Liver (tissue), 9 donors: Measurements from ENCODE around the gene TSC1. TPM values are rescaled to one million over a fixed set of nuclear protein-coding genes. Genes with fewer than 3 reads are reported as not detected.

Source experiments
- DNase-seq: peaks from one replicate; pipeline ENCODE4 v3.0.0-alpha.2; 2017; ENCODE audit warnings: low spot score
- H3K27ac ChIP-seq, 2 donors: one replicate each; pipeline ENCODE4 v1.7.0; 2013; ENCODE audit warnings: inconsistent platforms in 2 of 2, low read length in 2 of 2, control low read depth in 1 of 2, low read depth in 1 of 2, mild to moderate bottlenecking in 1 of 2
- H3K27me3 ChIP-seq, 4 donors: one replicate each; pipeline versions ENCODE4 v1.6.1 to v1.7.0; 2013; ENCODE audit warnings: low read length in 3 of 4, inconsistent platforms in 1 of 4, mild to moderate bottlenecking in 1 of 4, moderate library complexity in 1 of 4; ENCODE audit not compliant: control insufficient read depth in 4 of 4, insufficient read depth in 4 of 4
- H3K36me3 ChIP-seq, 4 donors: one replicate each; pipeline versions ENCODE4 v1.6.1 to v1.7.0; 2013; ENCODE audit warnings: low read length in 3 of 4, mild to moderate bottlenecking in 3 of 4, low read depth in 1 of 4, moderate library complexity in 1 of 4; ENCODE audit not compliant: control insufficient read depth in 4 of 4, insufficient read depth in 3 of 4
- H3K4me1 ChIP-seq, 4 donors: one replicate each; pipeline versions ENCODE4 v1.6.1 to v1.7.0; 2013; ENCODE audit warnings: low read length in 3 of 4, mild to moderate bottlenecking in 3 of 4, moderate library complexity in 1 of 4; ENCODE audit not compliant: control insufficient read depth in 4 of 4, insufficient read depth in 4 of 4
- H3K4me3 ChIP-seq, 3 donors: one replicate each; pipeline versions ENCODE4 v1.6.1 to v1.7.0; 2013; ENCODE audit warnings: low read length in 3 of 3, control low read depth in 1 of 3, low read depth in 1 of 3, mild to moderate bottlenecking in 1 of 3
- H3K9ac ChIP-seq, 2 donors: one replicate each; pipeline ENCODE4 v1.7.0; 2013; ENCODE audit warnings: low read length in 2 of 2, mild to moderate bottlenecking in 2 of 2, moderate library complexity in 2 of 2, control low read depth in 1 of 2, low read depth in 1 of 2
- H3K9me3 ChIP-seq, 4 donors: one replicate each; pipeline versions ENCODE4 v1.6.1 to v1.7.0; 2013; ENCODE audit warnings: low read length in 3 of 4; ENCODE audit not compliant: control insufficient read depth in 4 of 4
- CTCF ChIP-seq: fragments of 150-350 bp; IDR thresholded peaks from 2 replicates; pipeline ENCODE4 v1.5.1; 2017; ENCODE audit warnings: improper control_type of control experiment, low read depth, low read length; ENCODE audit not compliant: missing input control
- FOXA1 ChIP-seq: IDR thresholded peaks from 2 replicates; pipeline ENCODE4 v1.6.1; 2016; ENCODE audit warnings: antibody characterized with exemption
- FOXA2 ChIP-seq: IDR thresholded peaks from 2 replicates; pipeline ENCODE4 v1.6.1; 2016; ENCODE audit warnings: antibody characterized with exemption
- GABPA ChIP-seq, 2 donors: IDR thresholded peaks in 1 of 2; conservative IDR thresholded peaks in 1 of 2; 2 replicates each; pipeline ENCODE4 v1.6.1; 2016; ENCODE audit warnings: antibody characterized with exemption in 2 of 2, mild to moderate bottlenecking in 1 of 2, moderate library complexity in 1 of 2
- RAD21 ChIP-seq, 2 donors: IDR thresholded peaks; 2 replicates each; pipeline ENCODE4 v1.6.1; 2016; ENCODE audit warnings: antibody characterized with exemption in 2 of 2, mild to moderate bottlenecking in 2 of 2
- REST ChIP-seq: IDR thresholded peaks from 2 replicates; pipeline ENCODE4 v1.6.1; 2016; ENCODE audit warnings: antibody characterized with exemption, mild to moderate bottlenecking
- RXRA ChIP-seq, 2 donors: IDR thresholded peaks; 2 replicates each; pipeline ENCODE4 v1.6.1; 2017 to 2018; ENCODE audit warnings: antibody characterized with exemption in 2 of 2, mild to moderate bottlenecking in 1 of 2
- SP1 ChIP-seq: IDR thresholded peaks from 2 replicates; pipeline ENCODE4 v1.6.1; 2018; ENCODE audit warnings: antibody characterized with exemption, mild to moderate bottlenecking
- TAF1 ChIP-seq: conservative IDR thresholded peaks from 2 replicates; pipeline ENCODE4 v1.6.1; 2016; ENCODE audit warnings: antibody characterized with exemption, mild to moderate bottlenecking
- YY1 ChIP-seq: IDR thresholded peaks from 2 replicates; pipeline ENCODE4 v1.6.1; 2016; ENCODE audit warnings: antibody characterized with exemption, mild to moderate bottlenecking
- WGBS: extraction: QIAGEN DNeasy Blood & Tissue Kit; methylation state at CpG from one replicate; pipeline ENCODE4 v1.1.7; 2013; 5-methylcytosine and 5-hydroxymethylcytosine counted together
- polyA plus RNA-seq, 2 donors: library from polyadenylated mRNA; stranded (reverse) in 1 of 2; unstranded in 1 of 2; fragments of 200-250 nt in 1 of 2; fragments of >200 nt in 1 of 2; fragmentation: Nextera tagmentation in 1 of 2; extraction: Ambion mirVana in 1 of 2; gene quantifications; one replicate each; pipeline versions ENCODE4 v1.2.1 to v1.2.3, GENCODE V29; 2013 to 2015
- total RNA-seq, 2 donors: library from RNA; depleted of rRNA; stranded (reverse); fragments of >200 nt; gene quantifications; one replicate each; pipeline ENCODE4 v1.2.3, GENCODE V29; 2014
- TF ChIP-seq, protein P1 (sequence below): IDR thresholded peaks from 2 replicates; pipeline ENCODE4 v1.6.1; 2016; ENCODE audit warnings: antibody characterized with exemption
- donor health status: healthy.
- donor health status: healthy.
- donor health status: healthy.
- donor health status: healthy.
- donor health status: healthy.

Gene TSC1
- total and polyA plus RNA-seq, 4 donors = 4.6 to 33.5 (median 15.6) TPM

- Histone ChIP-seq H3K4me1 (peaks cover 0 to 13% (median 2%) of the 10 kb centered on the region in 4 donors), H3K36me3 (no peaks in the 10 kb centered on the region), H3K9ac (peak within 1 kb of the TSS; percentile 50 to 68), H3K27ac (peak within 1 kb of the TSS; percentile 36 to 39), H3K27me3 (no peaks in the 10 kb centered on the region), H3K4me3 (peak within 1 kb of the TSS; percentile 78 to 88 (median 85)), H3K9me3 (no peaks in the 10 kb centered on the region)
- TF ChIP-seq RAD21 (IDR thresholded peaks at IDR 0.05) = no peak
- TF ChIP-seq GABPA (IDR thresholded peaks at IDR 0.05 in 1 of 2, conservative IDR thresholded peaks at IDR 0.05 in 1 of 2) = no peak
- WGBS = 19% methylated on average over 42 of the region's 42 CpGs
- peak; percentile 59 for DNase-seq
Observed at GRCh38 chr9:132878695-132879456, 65.5 kb downstream of the TSC1 start, which contains the start of gene SPACA9. Gene SPACA9, plus strand, starts transcription at chr9:132878898. Its CDS starts 5,050 bp downstream, at chr9:132883948.

GRCh38 chr9:132877824-132878694 is 66.4 kb downstream of the TSC1 start, which contains the start of gene AK8:
Gene AK8, minus strand, starts transcription at chr9:132878284. Its CDS starts 29 bp downstream, at chr9:132878255.
- H3K4me3 ChIP-seq = peak within 1 kb of the TSS; percentile 78 to 88 (median 85)
- WGBS = 2% methylated on average over 89 of the region's 89 CpGs
- H3K27ac ChIP-seq = peak within 1 kb of the TSS; percentile 36 to 39
- H3K9ac ChIP-seq = peak within 1 kb of the TSS; percentile 50 to 68
- peak; percentile 83 for DNase-seq
- no peak for TF ChIP-seq SP1
- no peak for TF ChIP-seq FOXA2
- TF ChIP-seq REST = no peak
- TF ChIP-seq FOXA1 = no peak
- TF ChIP-seq CTCF = no peak
- TF ChIP-seq YY1 = no peak
- no peak for TF ChIP-seq RXRA (IDR thresholded peaks at IDR 0.05)
- TF ChIP-seq, protein P1, sequence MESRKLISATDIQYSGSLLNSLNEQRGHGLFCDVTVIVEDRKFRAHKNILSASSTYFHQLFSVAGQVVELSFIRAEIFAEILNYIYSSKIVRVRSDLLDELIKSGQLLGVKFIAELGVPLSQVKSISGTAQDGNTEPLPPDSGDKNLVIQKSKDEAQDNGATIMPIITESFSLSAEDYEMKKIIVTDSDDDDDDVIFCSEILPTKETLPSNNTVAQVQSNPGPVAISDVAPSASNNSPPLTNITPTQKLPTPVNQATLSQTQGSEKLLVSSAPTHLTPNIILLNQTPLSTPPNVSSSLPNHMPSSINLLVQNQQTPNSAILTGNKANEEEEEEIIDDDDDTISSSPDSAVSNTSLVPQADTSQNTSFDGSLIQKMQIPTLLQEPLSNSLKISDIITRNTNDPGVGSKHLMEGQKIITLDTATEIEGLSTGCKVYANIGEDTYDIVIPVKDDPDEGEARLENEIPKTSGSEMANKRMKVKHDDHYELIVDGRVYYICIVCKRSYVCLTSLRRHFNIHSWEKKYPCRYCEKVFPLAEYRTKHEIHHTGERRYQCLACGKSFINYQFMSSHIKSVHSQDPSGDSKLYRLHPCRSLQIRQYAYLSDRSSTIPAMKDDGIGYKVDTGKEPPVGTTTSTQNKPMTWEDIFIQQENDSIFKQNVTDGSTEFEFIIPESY = no peak
- TF ChIP-seq RAD21 (IDR thresholded peaks at IDR 0.05) = no peak
- TF ChIP-seq TAF1 = no peak
- no peaks in the 10 kb centered on the region for H3K27me3 ChIP-seq
- peaks cover 0 to 13% (median 2%) of the 10 kb centered on the region in 4 donors for H3K4me1 ChIP-seq
- no peaks in the 10 kb centered on the region for H3K9me3 ChIP-seq
- H3K36me3 ChIP-seq = no peaks in the 10 kb centered on the region
